SK-N-MC (cell line): Measurements from ENCODE around the gene HADH.

Source experiments
- EZH2 ChIP-seq: fragments of 200-600 bp; sonication (generic); IDR thresholded peaks from one replicate; pipeline ENCODE4 v1.6.1; 2017; ENCODE audit warnings: antibody characterized with exemption
- POLR2AphosphoS5 ChIP-seq: IDR thresholded peaks from 2 replicates; pipeline ENCODE4 v1.6.1; 2012; ENCODE audit warnings: mild to moderate bottlenecking, low read depth, low read length, borderline replicate concordance

- no peak for TF ChIP-seq EZH2
- TF ChIP-seq POLR2AphosphoS5, result no peak
Measured at GRCh38 chr4:108018040-108018883, 28.6 kb downstream of the HADH start.
